Measurements from ENCODE around the gene MEI1. TPM values are rescaled to one million over a fixed set of nuclear protein-coding genes. Genes with fewer than 3 reads are reported as not detected.

Gene MEI1
- total RNA-seq, 1 donor from 2014 or later: 0.64 TPM

DNA sequence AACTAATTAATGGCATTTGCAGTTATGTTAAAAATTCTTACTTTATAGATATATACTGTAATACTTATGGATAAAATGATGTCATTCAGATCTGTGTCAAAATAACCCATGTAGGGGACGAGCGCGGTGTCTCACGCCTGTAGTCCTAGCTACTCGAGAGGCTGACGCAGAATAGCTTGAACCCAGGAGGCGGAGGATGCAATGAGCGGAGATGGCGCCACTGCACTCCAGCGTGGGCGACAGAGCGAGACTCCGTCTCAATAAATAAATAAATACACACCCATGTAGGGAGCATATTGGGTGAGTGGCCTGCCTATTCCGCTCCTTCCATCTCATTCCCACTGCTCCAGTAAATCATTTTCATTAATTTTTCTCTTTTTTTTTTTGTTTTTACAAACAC lies 17.7 kb upstream of the MEI1 start:
- Histone ChIP-seq H3K4me2 (ENCODE audit: low read length) (peak overlapping the region; percentile 84), H3K9ac (ENCODE audit: low read length) (peak overlapping the region; percentile 92), H3K27ac (ENCODE audit: low read depth, low read length) (peak overlapping the region; percentile 81), H2AFZ (ENCODE audit: low read depth, low read length) (no peak overlapping the region), H3K4me1 (ENCODE audit: insufficient read depth, low read length) (peaks cover 4% of the 10 kb centered on the region), H3K27me3 (ENCODE audit: insufficient read depth, low read length) (no peaks in the 10 kb centered on the region), H3K4me3 (ENCODE audit: insufficient read depth, low read depth, low read length) (peak overlapping the region; percentile 74), H3K79me2 (ENCODE audit: insufficient read depth, low read length) (peaks cover 90% of the 10 kb centered on the region), H3K9me3 (ENCODE audit: insufficient read depth, low read depth, low read length) (no peaks in the 10 kb centered on the region), H4K20me1 (ENCODE audit: insufficient read depth, low read length) (peaks cover 68% of the 10 kb centered on the region), H3K36me3 (ENCODE audit: insufficient read depth, low read length) (peaks cover 21% of the 10 kb centered on the region)
- Mint-ChIP-seq H3K4me1 (ENCODE audit: low read depth, unreplicated experiment) (peaks cover 3% of the 10 kb centered on the region), H3K4me3 (ENCODE audit: unreplicated experiment) (peak overlapping the region; percentile 97), H3K27me3 (ENCODE audit: low read depth, unreplicated experiment) (no peaks in the 10 kb centered on the region), H3K9me3 (ENCODE audit: unreplicated experiment) (no peaks in the 10 kb centered on the region), H3K36me3 (ENCODE audit: low read depth, unreplicated experiment) (peaks cover 5% of the 10 kb centered on the region), H3K27ac (ENCODE audit: unreplicated experiment) (no peak overlapping the region)
- no peak for TF ChIP-seq EZH2 (IDR thresholded peaks at IDR 0.05; ENCODE audit: insufficient read depth, low read length)
- TF ChIP-seq, protein P1, sequence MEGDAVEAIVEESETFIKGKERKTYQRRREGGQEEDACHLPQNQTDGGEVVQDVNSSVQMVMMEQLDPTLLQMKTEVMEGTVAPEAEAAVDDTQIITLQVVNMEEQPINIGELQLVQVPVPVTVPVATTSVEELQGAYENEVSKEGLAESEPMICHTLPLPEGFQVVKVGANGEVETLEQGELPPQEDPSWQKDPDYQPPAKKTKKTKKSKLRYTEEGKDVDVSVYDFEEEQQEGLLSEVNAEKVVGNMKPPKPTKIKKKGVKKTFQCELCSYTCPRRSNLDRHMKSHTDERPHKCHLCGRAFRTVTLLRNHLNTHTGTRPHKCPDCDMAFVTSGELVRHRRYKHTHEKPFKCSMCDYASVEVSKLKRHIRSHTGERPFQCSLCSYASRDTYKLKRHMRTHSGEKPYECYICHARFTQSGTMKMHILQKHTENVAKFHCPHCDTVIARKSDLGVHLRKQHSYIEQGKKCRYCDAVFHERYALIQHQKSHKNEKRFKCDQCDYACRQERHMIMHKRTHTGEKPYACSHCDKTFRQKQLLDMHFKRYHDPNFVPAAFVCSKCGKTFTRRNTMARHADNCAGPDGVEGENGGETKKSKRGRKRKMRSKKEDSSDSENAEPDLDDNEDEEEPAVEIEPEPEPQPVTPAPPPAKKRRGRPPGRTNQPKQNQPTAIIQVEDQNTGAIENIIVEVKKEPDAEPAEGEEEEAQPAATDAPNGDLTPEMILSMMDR (IDR thresholded peaks at IDR 0.05; ENCODE audit: insufficient read depth, low read depth, low read length): no peak
- DNase-seq (ENCODE audit: low read depth) (no peak), FAIRE-seq (no peak)

GRCh38 chr22:41682033-41682807 lies 17.1 kb upstream of the MEI1 start:
- peaks cover 93% of the 10 kb centered on the region for H3K79me2 ChIP-seq (ENCODE audit: insufficient read depth, low read length)
- Mint-ChIP-seq H3K4me1 (ENCODE audit: low read depth, unreplicated experiment) (peaks cover 6% of the 10 kb centered on the region), H3K27ac (ENCODE audit: unreplicated experiment) (peak overlapping the region; percentile 97), H3K36me3 (ENCODE audit: low read depth, unreplicated experiment) (peaks cover 5% of the 10 kb centered on the region), H3K9me3 (ENCODE audit: unreplicated experiment) (no peaks in the 10 kb centered on the region), H3K4me3 (ENCODE audit: unreplicated experiment) (peak overlapping the region; percentile 97), H3K27me3 (ENCODE audit: low read depth, unreplicated experiment) (no peaks in the 10 kb centered on the region)
- H3K36me3 ChIP-seq (ENCODE audit: insufficient read depth, low read length): peaks cover 17% of the 10 kb centered on the region
- peak overlapping the region; percentile 92 for H3K9ac ChIP-seq (ENCODE audit: low read length)
- peak overlapping the region; percentile 81 for H3K27ac ChIP-seq (ENCODE audit: low read depth, low read length)
- peaks cover 4% of the 10 kb centered on the region for H3K4me1 ChIP-seq (ENCODE audit: insufficient read depth, low read length)
- no peak for FAIRE-seq
- H3K9me3 ChIP-seq (ENCODE audit: insufficient read depth, low read depth, low read length): no peaks in the 10 kb centered on the region
- peak overlapping the region; percentile 74 for H3K4me3 ChIP-seq (ENCODE audit: insufficient read depth, low read depth, low read length)
- peaks cover 70% of the 10 kb centered on the region for H4K20me1 ChIP-seq (ENCODE audit: insufficient read depth, low read length)
- peak overlapping the region; percentile 67 for H2AFZ ChIP-seq (ENCODE audit: low read depth, low read length)
- H3K27me3 ChIP-seq (ENCODE audit: insufficient read depth, low read length): no peaks in the 10 kb centered on the region
- DNase-seq (ENCODE audit: low read depth): peak; percentile 80
- TF ChIP-seq, protein P1 (IDR thresholded peaks at IDR 0.05; ENCODE audit: insufficient read depth, low read depth, low read length): no peak
- no peak for TF ChIP-seq EZH2 (IDR thresholded peaks at IDR 0.05; ENCODE audit: insufficient read depth, low read length)
- H3K4me2 ChIP-seq (ENCODE audit: low read length): peak overlapping the region; percentile 84

- Histone ChIP-seq H4K20me1 (ENCODE audit: insufficient read depth, low read length) (peaks cover 72% of the 10 kb centered on the region), H3K36me3 (ENCODE audit: insufficient read depth, low read length) (peaks cover 17% of the 10 kb centered on the region), H3K4me1 (ENCODE audit: insufficient read depth, low read length) (peaks cover 11% of the 10 kb centered on the region), H3K9me3 (ENCODE audit: insufficient read depth, low read depth, low read length) (no peaks in the 10 kb centered on the region), H3K27ac (ENCODE audit: low read depth, low read length) (peak overlapping the region; percentile 81), H2AFZ (ENCODE audit: low read depth, low read length) (no peak overlapping the region), H3K79me2 (ENCODE audit: insufficient read depth, low read length) (peaks cover 95% of the 10 kb centered on the region), H3K27me3 (ENCODE audit: insufficient read depth, low read length) (no peaks in the 10 kb centered on the region), H3K4me2 (ENCODE audit: low read length) (peak overlapping the region; percentile 84), H3K9ac (ENCODE audit: low read length) (peak overlapping the region; percentile 92), H3K4me3 (ENCODE audit: insufficient read depth, low read depth, low read length) (no peak overlapping the region)
- Mint-ChIP-seq H3K27ac (ENCODE audit: unreplicated experiment) (peak overlapping the region; percentile 97), H3K4me3 (ENCODE audit: unreplicated experiment) (peak overlapping the region; percentile 97), H3K4me1 (ENCODE audit: low read depth, unreplicated experiment) (peaks cover 6% of the 10 kb centered on the region), H3K27me3 (ENCODE audit: low read depth, unreplicated experiment) (no peaks in the 10 kb centered on the region), H3K9me3 (ENCODE audit: unreplicated experiment) (no peaks in the 10 kb centered on the region), H3K36me3 (ENCODE audit: low read depth, unreplicated experiment) (peaks cover 5% of the 10 kb centered on the region)
- DNase-seq (ENCODE audit: low read depth): no peak
- TF ChIP-seq, protein P1 (IDR thresholded peaks at IDR 0.05; ENCODE audit: insufficient read depth, low read depth, low read length): no peak
- no peak for TF ChIP-seq EZH2 (IDR thresholded peaks at IDR 0.05; ENCODE audit: insufficient read depth, low read length)
- no peak for FAIRE-seq
Observed at GRCh38 chr22:41683052-41683451, 16.3 kb upstream of the MEI1 start.
